Activated CD4-positive, alpha-beta memory T cell treated with anti-CD3 and anti-CD28 coated beads for 36 hours (primary cell): Measurements from ENCODE around the gene ATL2. TPM values are rescaled to one million over a fixed set of nuclear protein-coding genes. Genes with fewer than 3 reads are reported as not detected.
"Not testable (repeated sequence)": the region's sequence is repeated elsewhere in the genome, so short reads cannot be mapped to it uniquely, and the experiment has no call there.

ENCODE experiments used
- CTCF ChIA-PET: fragments of 350-600 bp; sonication (Branson Sonifier 250); formaldehyde crosslinking; loops from one replicate; lab custom pipeline; 2021; ENCODE audit warnings: antibody characterized with exemption, inconsistent platforms; lab: Charles Lee
- POLR2A ChIA-PET: fragments of 350-600 bp; sonication (Branson Sonifier 250); formaldehyde crosslinking; loops from one replicate; lab custom pipeline; 2021; ENCODE audit warnings: antibody characterized with exemption; lab: Charles Lee
- DNase-seq: peaks from one replicate; pipeline ENCODE4 v3.0.0-alpha.2; 2020
- H3K27ac Mint-ChIP-seq: one replicate; pipeline ENCODE4 v1.8.0; 2021; ENCODE audit warnings: mixed read lengths
- H3K27me3 Mint-ChIP-seq: one replicate; pipeline ENCODE4 v1.8.0; 2021; ENCODE audit warnings: mixed read lengths
- H3K36me3 Mint-ChIP-seq: one replicate; pipeline ENCODE4 v1.8.0; 2021; ENCODE audit warnings: mixed read lengths
- H3K4me1 Mint-ChIP-seq: one replicate; pipeline ENCODE4 v1.8.0; 2021; ENCODE audit warnings: low read depth, mixed read lengths
- H3K4me3 Mint-ChIP-seq: one replicate; pipeline ENCODE4 v1.8.0; 2021; ENCODE audit warnings: mild to moderate bottlenecking, mixed read lengths
- H3K9me3 Mint-ChIP-seq: one replicate; pipeline ENCODE4 v1.8.0; 2021; ENCODE audit warnings: mixed read lengths
- intact Hi-C: fragments of 100-400 bp; cut with micrococcal nuclease; formaldehyde crosslinking; loops from one replicate; pipeline ENCODE4 v1.15.1; 2023
- total RNA-seq, 2 experiments: library from RNA; stranded (reverse); gene quantifications; one replicate each; pipeline ENCODE4 v1.2.3, GENCODE V29; 2021

ATL2 gene
- total RNA-seq, 2 experiments from 2014 or later = 51.3 to 53.9 TPM

DNA sequence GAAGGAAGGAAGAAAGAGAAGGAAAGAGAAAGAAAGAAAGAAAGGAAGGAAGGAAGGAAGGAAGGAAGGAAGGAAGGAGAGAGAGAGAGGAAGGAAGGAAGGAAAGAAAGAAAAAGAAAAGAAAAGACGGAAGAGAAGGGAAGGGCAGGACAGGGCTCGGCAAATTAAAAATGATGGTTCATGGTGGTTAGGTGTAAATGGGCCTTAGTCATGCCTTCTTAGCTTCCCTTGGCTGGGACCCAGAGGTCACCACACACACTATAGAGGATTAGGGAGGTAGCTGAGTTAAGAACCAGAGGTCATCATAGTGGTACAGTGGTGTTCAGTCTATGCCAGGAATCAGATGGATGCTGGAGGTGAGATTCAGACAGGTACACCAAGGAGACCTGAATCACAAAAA, 9.3 kb upstream of the ATL2 start:
- no peaks in the 10 kb centered on the region for H3K36me3 Mint-ChIP-seq
- no peak overlapping the region for H3K27ac Mint-ChIP-seq
- intact Hi-C loops = no loop called here
- POLR2A ChIA-PET = interaction anchor here (1.5 kb wide), 1 partner anchor 10 kb away, joined by 3 read pairs; no protein-coding TSS in a partner anchor
- peaks cover 16% of the 10 kb centered on the region for H3K4me1 Mint-ChIP-seq
- H3K9me3 Mint-ChIP-seq = no peaks in the 10 kb centered on the region
- CTCF ChIA-PET = interaction anchor here (1.0 kb wide), 1 partner anchor 122 kb away, joined by 5 read pairs; no protein-coding TSS in a partner anchor
- DNase-seq = no peak
- H3K4me3 Mint-ChIP-seq = no peak overlapping the region
- peaks cover 5% of the 10 kb centered on the region for H3K27me3 Mint-ChIP-seq

GRCh38 chr2:38384338-38384737, 7.3 kb upstream of the ATL2 start:
- H3K9me3 Mint-ChIP-seq = no peaks in the 10 kb centered on the region
- no peaks in the 10 kb centered on the region for H3K27me3 Mint-ChIP-seq
- no peak overlapping the region for H3K4me3 Mint-ChIP-seq
- intact Hi-C loops = no loop called here
- H3K4me1 Mint-ChIP-seq = peaks cover 29% of the 10 kb centered on the region
- no peaks in the 10 kb centered on the region for H3K36me3 Mint-ChIP-seq
- no peak overlapping the region for H3K27ac Mint-ChIP-seq
- CTCF ChIA-PET = interaction anchor here (1.3 kb wide), 1 partner anchor 124 kb away, joined by 4 read pairs; no protein-coding TSS in a partner anchor
- POLR2A ChIA-PET = no interaction called here
- DNase-seq = no peak

DNA sequence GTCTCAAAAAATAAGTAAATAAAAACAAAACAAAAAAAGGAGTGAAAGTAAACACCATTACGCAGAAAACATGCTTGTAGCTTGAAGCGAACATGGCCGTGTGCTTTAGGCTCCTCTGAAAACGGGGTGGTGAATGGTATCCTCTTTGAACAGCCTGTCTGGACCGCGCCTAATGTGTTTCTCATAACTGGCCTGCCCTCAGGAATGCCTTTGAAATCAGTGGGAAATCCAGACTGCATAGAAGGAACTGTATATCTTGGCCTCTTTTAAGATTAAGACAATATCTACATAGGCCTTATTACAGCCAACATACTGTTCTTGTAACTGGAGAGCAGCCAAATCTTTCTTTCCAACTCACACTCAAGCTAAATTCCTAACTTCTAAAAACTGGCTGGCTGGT, 6.7 kb upstream of the ATL2 start:
- intact Hi-C loops, H3K4me3 Mint-ChIP-seq, H3K9me3 Mint-ChIP-seq, H3K27ac Mint-ChIP-seq, H3K27me3 Mint-ChIP-seq, H3K36me3 Mint-ChIP-seq, DNase-seq, POLR2A ChIA-PET: not testable (repeated sequence)
- peaks cover 27% of the 10 kb centered on the region for H3K4me1 Mint-ChIP-seq
- CTCF ChIA-PET = interaction anchor here (1.0 to 1.3 kb wide), 2 partner anchors 31 to 125 kb away, joined by 3 to 4 read pairs; no protein-coding TSS in a partner anchor

- Mint-ChIP-seq H3K4me3 (no peak overlapping the region), H3K27ac (no peak overlapping the region), H3K27me3 (no peaks in the 10 kb centered on the region), H3K9me3 (no peaks in the 10 kb centered on the region), H3K4me1 (peaks cover 27% of the 10 kb centered on the region), H3K36me3 (no peaks in the 10 kb centered on the region)
- intact Hi-C loops = no loop called here
- CTCF ChIA-PET = interaction anchor here (1.5 kb wide), 1 partner anchor 127 kb away, joined by 5 read pairs; no protein-coding TSS in a partner anchor
- DNase-seq = no peak
- POLR2A ChIA-PET = no interaction called here
Measured at GRCh38 chr2:38381381-38382143, 4.5 kb upstream of the ATL2 start.

- CTCF ChIA-PET = no interaction called here
- no peak overlapping the region for H3K4me3 Mint-ChIP-seq
Measured at GRCh38 chr2:38380397-38381130, 3.5 kb upstream of the ATL2 start.

GRCh38 chr2:38376346-38377049, 575 bp downstream of the ATL2 start:
- Mint-ChIP-seq H3K4me1 (peaks cover 57% of the 10 kb centered on the region), H3K9me3 (no peaks in the 10 kb centered on the region), H3K4me3 (peak overlapping the region; percentile 83), H3K27ac (peak overlapping the region; percentile 71), H3K36me3 (no peaks in the 10 kb centered on the region), H3K27me3 (no peaks in the 10 kb centered on the region)
- peak; percentile 76 for DNase-seq
- CTCF ChIA-PET = interaction anchor here (0.6 to 4.2 kb wide), 20 partner anchors 10 to 227 kb away, joined by 3 to 38 read pairs (median 3); no protein-coding TSS in a partner anchor
- POLR2A ChIA-PET = interaction anchor here (0.6 to 2.0 kb wide), 13 partner anchors 11 to 375 kb away, joined by 3 to 8 read pairs (median 3); partner anchors contain the start of gene SRSF7
- intact Hi-C loops = loop anchor here (1.0 to 5.0 kb wide), 7 partner anchors 12 to 746 kb away; partner anchors contain the start of genes CYP1B1 and SOS1

More at GRCh38 chr2:38380397-38381130, 3.5 kb upstream of the ATL2 start:
- no peak for DNase-seq
- no peaks in the 10 kb centered on the region for H3K36me3 Mint-ChIP-seq
- no peaks in the 10 kb centered on the region for H3K9me3 Mint-ChIP-seq
- POLR2A ChIA-PET = interaction anchor here (0.8 kb wide), 1 partner anchor 20 kb away, joined by 3 read pairs; no protein-coding TSS in a partner anchor
- H3K4me1 Mint-ChIP-seq = peaks cover 33% of the 10 kb centered on the region
- no peaks in the 10 kb centered on the region for H3K27me3 Mint-ChIP-seq
- H3K27ac Mint-ChIP-seq = no peak overlapping the region
- intact Hi-C loops = no loop called here

- DNase-seq = no peak
Measured at GRCh38 chr2:38375696-38376345, 1.3 kb downstream of the ATL2 start.

GRCh38 chr2:38374984-38375383, 2.1 kb downstream of the ATL2 start:
- intact Hi-C loops = loop anchor here (5.0 kb wide), 2 partner anchors 367 to 747 kb away; partner anchors contain the start of gene SOS1
- H3K27ac Mint-ChIP-seq = no peak overlapping the region
- H3K9me3 Mint-ChIP-seq = no peaks in the 10 kb centered on the region
- CTCF ChIA-PET = interaction anchor here (1.0 to 4.2 kb wide), 9 partner anchors 14 to 361 kb away, joined by 3 to 38 read pairs (median 4); no protein-coding TSS in a partner anchor
- H3K4me3 Mint-ChIP-seq = peak overlapping the region; percentile 83
- POLR2A ChIA-PET = interaction anchor here (1.0 to 1.2 kb wide), 2 partner anchors 300 to 377 kb away, joined by 3 read pairs; partner anchors contain the start of gene SRSF7
- H3K4me1 Mint-ChIP-seq = peaks cover 49% of the 10 kb centered on the region
- no peaks in the 10 kb centered on the region for H3K36me3 Mint-ChIP-seq
- DNase-seq = no peak
- H3K27me3 Mint-ChIP-seq = no peaks in the 10 kb centered on the region

More at GRCh38 chr2:38375696-38376345, 1.3 kb downstream of the ATL2 start:
- H3K4me1 Mint-ChIP-seq = peaks cover 55% of the 10 kb centered on the region
- H3K4me3 Mint-ChIP-seq = peak overlapping the region; percentile 83
- ChIA-PET POLR2A (interaction anchor here (0.6 to 2.0 kb wide), 12 partner anchors 11 to 375 kb away, joined by 3 to 8 read pairs (median 3); partner anchors contain the start of gene SRSF7), CTCF (interaction anchor here (0.6 to 4.2 kb wide), 21 partner anchors 9 to 228 kb away, joined by 3 to 38 read pairs (median 3); no protein-coding TSS in a partner anchor)
- no peaks in the 10 kb centered on the region for H3K9me3 Mint-ChIP-seq
- intact Hi-C loops = loop anchor here (1.0 to 5.0 kb wide), 4 partner anchors 12 to 746 kb away; partner anchors contain the start of gene SOS1
- H3K36me3 Mint-ChIP-seq = no peaks in the 10 kb centered on the region
- H3K27me3 Mint-ChIP-seq = no peaks in the 10 kb centered on the region
- peak overlapping the region; percentile 71 for H3K27ac Mint-ChIP-seq

- intact Hi-C loops = no loop called here
- ChIA-PET CTCF (interaction anchor here (1.0 to 1.2 kb wide), 2 partner anchors 137 to 138 kb away, joined by 3 to 4 read pairs; no protein-coding TSS in a partner anchor), POLR2A (no interaction called here)
- DNase-seq = no peak
- Mint-ChIP-seq H3K9me3 (no peaks in the 10 kb centered on the region), H3K4me1 (peaks cover 39% of the 10 kb centered on the region), H3K27me3 (no peaks in the 10 kb centered on the region), H3K36me3 (peaks cover 1% of the 10 kb centered on the region), H3K27ac (no peak overlapping the region), H3K4me3 (no peak overlapping the region)
Measured at GRCh38 chr2:38371235-38371634, 5.8 kb downstream of the ATL2 start.

GRCh38 chr2:38370664-38371063, 6.4 kb downstream of the ATL2 start:
- H3K4me1 Mint-ChIP-seq = peaks cover 38% of the 10 kb centered on the region
- CTCF ChIA-PET = interaction anchor here (1.0 to 1.2 kb wide), 2 partner anchors 137 to 139 kb away, joined by 3 to 4 read pairs; no protein-coding TSS in a partner anchor

More at GRCh38 chr2:38370664-38371063, 6.4 kb downstream of the ATL2 start:
- H3K36me3 Mint-ChIP-seq = peaks cover 2% of the 10 kb centered on the region
- H3K4me3 Mint-ChIP-seq = no peak overlapping the region
- intact Hi-C loops = no loop called here
- H3K27me3 Mint-ChIP-seq = no peaks in the 10 kb centered on the region
- H3K9me3 Mint-ChIP-seq = no peaks in the 10 kb centered on the region
- no peak overlapping the region for H3K27ac Mint-ChIP-seq
- DNase-seq = no peak
- POLR2A ChIA-PET = no interaction called here
